ENCODE results near the gene SLC8A1. TPM values are rescaled to one million over a fixed set of nuclear protein-coding genes. Genes with fewer than 3 reads are reported as not detected.

SLC8A1 gene
- total RNA-seq, 1 experiment from 2014 or later = 1.7 TPM

DNA sequence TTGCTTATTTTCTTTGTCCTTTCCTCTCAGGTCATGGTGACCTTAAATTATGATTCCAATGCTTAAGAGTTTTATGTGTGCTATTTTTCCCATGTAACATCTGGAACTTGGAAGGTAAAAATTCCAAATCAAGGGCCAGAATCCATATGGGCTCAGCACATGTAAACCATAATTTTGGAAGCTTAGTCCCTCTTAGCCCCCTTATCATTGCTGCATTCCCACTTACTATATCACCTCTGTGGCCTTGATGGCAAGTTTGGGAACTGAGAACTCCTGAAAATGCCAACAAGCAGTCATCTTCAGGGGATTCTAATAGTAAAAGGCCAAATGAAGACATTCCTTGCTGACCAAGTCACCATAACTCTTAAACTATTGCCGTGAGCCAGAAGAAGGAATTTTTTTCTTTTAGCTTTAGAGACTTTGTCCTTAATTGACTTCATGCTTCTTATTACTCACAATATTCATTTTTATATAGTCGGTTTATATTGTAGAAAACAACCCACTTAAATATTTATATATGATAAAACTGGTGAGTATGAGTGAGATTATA is 251.4 kb downstream of the SLC8A1 start:
- no peak overlapping the region for H3T11ph ChIP-seq (ENCODE audit: low read length)
- H3K79me1 ChIP-seq (ENCODE audit: insufficient read depth, low read depth, low read length, poor library complexity, severe bottlenecking) = no peaks in the 10 kb centered on the region
- H3K14ac ChIP-seq (ENCODE audit: insufficient read depth, low read length) = no peak overlapping the region
- no peak overlapping the region for H2AFZ ChIP-seq (ENCODE audit: low read length)
- no peaks in the 10 kb centered on the region for H3K79me2 ChIP-seq (ENCODE audit: insufficient read depth, low read length)
- H3K56ac ChIP-seq (ENCODE audit: insufficient read length, low read depth, low read length) = no peak overlapping the region
- no peaks in the 10 kb centered on the region; the same call in 1 of the 2 replicates for H3K4me1 ChIP-seq (ENCODE audit: insufficient read depth, low read length)
- Mint-ChIP-seq H3K27ac (no peak overlapping the region), H3K27me3 (ENCODE audit: low read depth) (no peaks in the 10 kb centered on the region), H3K36me3 (ENCODE audit: insufficient read depth in 1 of 3, low read depth in 3 of 3) (peaks cover 3 to 4% (median 3%) of the 10 kb centered on the region in 3 experiments; a peak in 6 of 7 replicates), H3K9me3 (peaks cover 0 to 2% of the 10 kb centered on the region in 2 experiments; a peak in 3 of 5 replicates), H3K4me3 (no peak overlapping the region), H3K4me1 (peaks cover 14 to 18% of the 10 kb centered on the region in 2 experiments)
- TF ChIP-seq, protein P1, sequence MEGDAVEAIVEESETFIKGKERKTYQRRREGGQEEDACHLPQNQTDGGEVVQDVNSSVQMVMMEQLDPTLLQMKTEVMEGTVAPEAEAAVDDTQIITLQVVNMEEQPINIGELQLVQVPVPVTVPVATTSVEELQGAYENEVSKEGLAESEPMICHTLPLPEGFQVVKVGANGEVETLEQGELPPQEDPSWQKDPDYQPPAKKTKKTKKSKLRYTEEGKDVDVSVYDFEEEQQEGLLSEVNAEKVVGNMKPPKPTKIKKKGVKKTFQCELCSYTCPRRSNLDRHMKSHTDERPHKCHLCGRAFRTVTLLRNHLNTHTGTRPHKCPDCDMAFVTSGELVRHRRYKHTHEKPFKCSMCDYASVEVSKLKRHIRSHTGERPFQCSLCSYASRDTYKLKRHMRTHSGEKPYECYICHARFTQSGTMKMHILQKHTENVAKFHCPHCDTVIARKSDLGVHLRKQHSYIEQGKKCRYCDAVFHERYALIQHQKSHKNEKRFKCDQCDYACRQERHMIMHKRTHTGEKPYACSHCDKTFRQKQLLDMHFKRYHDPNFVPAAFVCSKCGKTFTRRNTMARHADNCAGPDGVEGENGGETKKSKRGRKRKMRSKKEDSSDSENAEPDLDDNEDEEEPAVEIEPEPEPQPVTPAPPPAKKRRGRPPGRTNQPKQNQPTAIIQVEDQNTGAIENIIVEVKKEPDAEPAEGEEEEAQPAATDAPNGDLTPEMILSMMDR (conservative IDR thresholded peaks at IDR 0.05) = no peak
- no peaks in the 10 kb centered on the region for H3K27me3 ChIP-seq (ENCODE audit: insufficient read depth, low read length)
- no peak overlapping the region for H4K5ac ChIP-seq (ENCODE audit: insufficient read length, low read depth, low read length)
- no peak overlapping the region for H2BK120ac ChIP-seq (ENCODE audit: low read depth, low read length, poor library complexity, severe bottlenecking)
- H4K91ac ChIP-seq (ENCODE audit: insufficient read length, low read depth, low read length) = no peak overlapping the region
- no peak overlapping the region for H2BK15ac ChIP-seq (ENCODE audit: low read depth, low read length)
- no peak overlapping the region for H3K4ac ChIP-seq (ENCODE audit: low read depth, low read length)
- no peaks in the 10 kb centered on the region for H3K9me3 ChIP-seq (ENCODE audit: control insufficient read depth, low read depth, low read length)
- H2BK20ac ChIP-seq (ENCODE audit: low read depth, low read length, poor library complexity, severe bottlenecking) = no peak overlapping the region
- H2BK12ac ChIP-seq (ENCODE audit: insufficient read length, low read depth, low read length) = no peak overlapping the region
- H3K27ac ChIP-seq (ENCODE audit: insufficient read length, low read depth, low read length) = no peak overlapping the region
- no peak overlapping the region for H3K18ac ChIP-seq (ENCODE audit: insufficient read length, low read depth, low read length)
- no peak overlapping the region for H3K4me2 ChIP-seq (ENCODE audit: insufficient read depth, insufficient read length, low read length)
- no peak overlapping the region for H3K9ac ChIP-seq (ENCODE audit: extremely low read depth, insufficient read length, low read length)
- no peak overlapping the region for H3K23ac ChIP-seq (ENCODE audit: insufficient read length, low read depth, low read length)
- H2AK5ac ChIP-seq (ENCODE audit: insufficient read length, low read length) = no peak overlapping the region
- H4K20me1 ChIP-seq (ENCODE audit: control insufficient read depth, insufficient read depth, insufficient read length) = no peaks in the 10 kb centered on the region
- no CpG with 5 or more reads among the region's 2 CpGs for WGBS (ENCODE audit: extremely low coverage, insufficient read length, low lambda C conversion rate)
- no peak overlapping the region for H2BK5ac ChIP-seq (ENCODE audit: insufficient read length, low read length)
- no peak for DNase-seq
- no peak overlapping the region for H4K8ac ChIP-seq (replicated peaks; ENCODE audit: insufficient read length, low read depth, low read length)
- H3K23me2 ChIP-seq (ENCODE audit: insufficient read length, low read depth, low read length, poor library complexity, severe bottlenecking) = no peaks in the 10 kb centered on the region

Data from H9 (cell line).